DMS 273 (cell line): Measurements from ENCODE around the gene TRAF3IP3.

Experiments
- DNase-seq: peaks from one replicate; lab custom pipeline; 2025; ENCODE audit not compliant: unreplicated experiment; lab: John Stamatoyannopoulos, UW

Gene TRAF3IP3, protein sequence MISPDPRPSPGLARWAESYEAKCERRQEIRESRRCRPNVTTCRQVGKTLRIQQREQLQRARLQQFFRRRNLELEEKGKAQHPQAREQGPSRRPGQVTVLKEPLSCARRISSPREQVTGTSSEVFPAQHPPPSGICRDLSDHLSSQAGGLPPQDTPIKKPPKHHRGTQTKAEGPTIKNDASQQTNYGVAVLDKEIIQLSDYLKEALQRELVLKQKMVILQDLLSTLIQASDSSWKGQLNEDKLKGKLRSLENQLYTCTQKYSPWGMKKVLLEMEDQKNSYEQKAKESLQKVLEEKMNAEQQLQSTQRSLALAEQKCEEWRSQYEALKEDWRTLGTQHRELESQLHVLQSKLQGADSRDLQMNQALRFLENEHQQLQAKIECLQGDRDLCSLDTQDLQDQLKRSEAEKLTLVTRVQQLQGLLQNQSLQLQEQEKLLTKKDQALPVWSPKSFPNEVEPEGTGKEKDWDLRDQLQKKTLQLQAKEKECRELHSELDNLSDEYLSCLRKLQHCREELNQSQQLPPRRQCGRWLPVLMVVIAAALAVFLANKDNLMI

DNA sequence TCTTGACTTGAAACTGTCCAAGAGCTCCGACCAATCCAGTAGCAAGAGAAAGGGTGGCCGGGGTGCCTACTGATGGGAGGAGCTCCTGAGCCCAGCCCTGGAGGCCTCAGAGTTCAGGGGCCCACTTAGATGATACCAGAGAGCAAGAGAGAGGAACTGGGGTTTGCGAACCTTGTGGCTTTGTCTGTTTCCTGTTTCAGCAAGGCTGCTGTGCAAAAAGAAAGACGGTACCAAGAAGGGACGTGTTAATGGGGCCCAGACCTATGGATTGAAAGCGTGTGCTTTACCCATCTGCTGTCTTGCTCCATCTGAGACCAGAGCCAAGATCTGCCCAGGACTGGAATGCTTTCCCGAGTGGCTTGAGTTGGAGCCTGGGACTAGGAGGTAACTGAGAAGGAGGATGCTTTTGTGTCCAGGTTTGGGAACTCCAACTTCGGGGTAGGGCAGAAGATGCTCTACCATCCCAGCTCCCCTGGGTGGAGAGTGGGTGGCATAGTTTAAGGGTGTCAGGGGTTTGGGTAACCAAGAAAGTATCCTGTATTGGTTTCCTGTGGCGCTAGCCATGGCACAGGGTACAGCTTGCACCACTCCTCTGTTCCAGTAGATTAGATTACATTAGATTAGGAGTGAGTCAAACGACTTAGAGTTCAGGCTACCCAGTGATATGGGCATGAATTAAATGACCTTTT is at the start of gene TRAF3IP3:
Gene TRAF3IP3, plus strand, starts transcription at position 128 of the 689 bp plus-strand sequence. CDS start 3,987 bp downstream, outside the sequence.
- no peak for DNase-seq

DNA sequence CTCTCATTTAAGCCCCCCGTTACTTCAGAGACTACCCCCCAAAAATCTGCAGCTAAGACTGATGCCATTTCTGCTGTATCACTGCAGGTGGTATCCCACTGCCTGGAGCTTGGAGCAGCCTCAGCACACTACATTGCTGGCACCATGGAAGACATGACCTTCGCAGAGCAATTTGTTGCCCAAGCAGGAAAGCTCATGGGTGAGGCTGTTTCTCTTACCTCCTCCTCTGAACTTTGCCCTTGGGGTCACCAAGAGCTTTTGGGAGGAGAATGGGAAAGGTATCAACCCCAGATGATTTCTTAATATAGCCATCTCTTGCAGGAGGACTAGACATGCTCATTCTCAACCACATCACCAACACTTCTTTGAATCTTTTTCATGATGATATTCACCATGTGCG is 49.2 kb upstream of the TRAF3IP3 start:
- no peak for DNase-seq

- DNase-seq, result no peak
Measured at GRCh38 chr1:209707308-209707707, 48.5 kb upstream of the TRAF3IP3 start.

GRCh38 chr1:209708297-209708696 is 47.6 kb upstream of the TRAF3IP3 start:
- no peak for DNase-seq

DNA sequence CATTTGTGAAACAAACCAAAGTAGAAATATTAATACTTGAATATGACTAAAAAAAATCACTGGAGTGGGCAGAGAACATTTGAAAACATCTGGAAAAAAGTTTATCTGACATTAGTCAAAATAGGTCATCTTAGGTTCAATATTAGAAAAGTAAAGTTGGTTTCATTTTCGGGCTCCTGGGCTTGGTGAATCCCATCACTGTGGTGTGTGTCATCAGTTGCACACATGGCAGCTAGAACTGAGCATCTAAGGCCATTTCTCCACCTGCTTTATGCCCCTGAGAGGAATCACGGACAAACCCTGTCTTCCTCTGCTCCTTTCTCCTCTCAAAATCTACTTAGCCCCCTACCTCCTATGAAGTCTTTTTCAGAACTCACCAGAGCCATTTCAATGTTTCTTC is 45.8 kb upstream of the TRAF3IP3 start:
- no peak for DNase-seq

DNA sequence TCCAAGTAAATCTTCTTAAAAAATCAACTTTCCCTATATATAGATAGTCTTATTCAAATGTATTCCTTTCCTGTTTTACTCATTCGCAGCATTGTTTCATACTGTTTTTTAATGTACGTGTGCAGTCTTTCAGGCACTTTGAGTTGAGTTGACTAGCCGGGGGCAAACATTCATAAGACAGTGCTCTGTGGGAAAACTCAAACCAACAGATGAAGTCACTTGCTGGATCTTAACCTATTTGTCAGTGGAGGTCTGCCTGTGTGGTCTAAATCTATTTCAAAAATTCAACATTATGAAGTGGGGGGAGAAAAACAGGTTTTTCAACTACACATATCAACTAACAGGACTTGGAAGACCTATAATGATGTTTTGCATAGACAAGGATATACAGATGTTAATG is 45.0 kb upstream of the TRAF3IP3 start:
- no peak for DNase-seq

DNA sequence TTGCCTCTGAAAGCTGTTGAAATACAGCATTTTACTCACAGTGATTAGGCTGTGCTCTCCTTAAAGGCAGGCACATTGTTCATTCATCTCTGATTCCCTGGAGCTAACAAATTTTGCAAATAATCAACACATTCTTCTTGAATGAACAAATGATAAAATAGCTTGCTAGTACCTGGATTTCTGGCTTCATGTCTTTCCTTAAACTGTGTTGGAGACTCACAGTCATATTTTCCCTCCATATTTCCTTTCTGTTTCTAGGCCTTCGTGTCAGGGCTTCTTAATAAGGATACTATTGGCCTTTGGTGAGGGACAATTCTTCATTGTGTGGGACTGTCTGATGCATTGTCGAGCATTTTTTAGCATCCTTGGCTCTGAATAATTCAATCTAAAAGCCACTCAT is 41.5 kb upstream of the TRAF3IP3 start:
- no peak for DNase-seq

DNA sequence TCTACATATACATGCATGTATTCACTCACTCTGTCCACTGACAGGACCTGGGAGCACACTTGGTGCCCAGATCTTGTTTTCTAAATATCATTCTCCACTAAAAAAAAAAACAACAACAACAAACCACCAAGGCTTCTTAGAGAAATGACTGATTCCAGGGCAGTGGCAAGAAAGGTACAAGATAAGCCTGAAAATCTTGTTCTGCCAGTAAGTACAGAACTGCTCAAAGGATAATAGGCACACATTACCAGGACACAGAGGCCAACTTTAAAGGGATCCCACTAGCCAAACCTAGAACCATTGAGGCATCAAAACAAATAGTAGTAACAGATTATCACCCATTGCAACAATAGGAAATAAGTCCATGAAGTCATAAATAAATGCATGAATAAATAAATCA is 40.5 kb upstream of the TRAF3IP3 start:
- DNase-seq, result no peak

- DNase-seq, result no peak
Measured at GRCh38 chr1:209717818-209718217, 38.0 kb upstream of the TRAF3IP3 start.

DNA sequence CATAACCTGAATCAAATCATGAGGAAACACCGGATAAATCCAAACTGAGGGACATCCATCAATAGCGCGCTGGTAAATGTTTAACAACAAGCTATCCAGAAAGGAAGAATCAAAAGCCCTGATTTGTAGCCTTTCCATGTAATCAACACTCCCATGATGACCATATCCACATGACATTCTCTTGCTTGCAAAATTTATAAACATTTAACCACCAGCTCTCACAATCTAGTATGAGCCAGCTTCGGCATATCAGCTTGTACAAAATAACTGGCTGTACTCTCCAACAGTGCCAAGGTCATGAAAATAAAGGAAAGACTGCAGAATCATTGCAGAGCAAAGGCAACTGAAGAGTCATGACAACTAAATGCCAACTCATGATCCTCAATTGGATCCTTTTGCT is 35.5 kb upstream of the TRAF3IP3 start:
- DNase-seq, result no peak

DNA sequence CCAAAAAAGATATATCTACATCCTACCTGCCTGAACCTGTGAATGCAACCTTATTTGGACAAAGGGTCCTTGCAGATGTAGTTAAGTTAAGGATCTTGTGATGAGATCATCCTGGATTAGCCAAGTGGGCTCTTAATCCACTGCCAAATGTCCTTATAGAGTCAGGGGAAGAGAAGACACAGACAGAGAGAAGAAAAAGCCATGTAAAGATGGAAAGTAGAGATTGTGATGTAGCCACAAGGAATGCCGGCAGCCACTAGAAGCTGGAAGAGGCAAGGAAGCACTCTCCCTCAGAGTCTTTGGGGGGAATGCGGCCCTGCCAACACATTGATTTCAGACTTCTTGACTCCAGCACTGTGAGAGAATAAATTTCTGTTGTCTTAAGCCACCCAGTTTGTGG is 35.0 kb upstream of the TRAF3IP3 start:
- no peak for DNase-seq

DNA sequence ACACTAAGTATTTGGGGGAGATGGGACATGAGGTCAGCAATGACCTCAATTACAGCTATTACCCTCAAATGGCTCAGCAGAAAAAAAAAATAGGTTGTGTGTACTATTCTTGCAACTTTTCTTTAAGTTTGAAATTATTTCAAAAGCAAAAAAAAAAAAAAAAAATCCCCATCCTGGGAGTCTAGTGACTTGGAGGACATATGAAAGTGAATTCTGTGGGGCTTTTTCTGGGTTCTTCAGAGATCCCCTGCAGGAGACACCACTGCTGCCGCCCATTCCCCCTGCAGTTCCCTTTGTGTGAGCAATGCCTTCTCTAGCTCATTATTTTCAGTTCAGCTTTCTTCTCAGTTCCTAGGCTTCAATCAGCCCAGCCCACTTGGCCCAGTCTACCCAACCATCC is 34.5 kb upstream of the TRAF3IP3 start:
- no peak for DNase-seq

DNA sequence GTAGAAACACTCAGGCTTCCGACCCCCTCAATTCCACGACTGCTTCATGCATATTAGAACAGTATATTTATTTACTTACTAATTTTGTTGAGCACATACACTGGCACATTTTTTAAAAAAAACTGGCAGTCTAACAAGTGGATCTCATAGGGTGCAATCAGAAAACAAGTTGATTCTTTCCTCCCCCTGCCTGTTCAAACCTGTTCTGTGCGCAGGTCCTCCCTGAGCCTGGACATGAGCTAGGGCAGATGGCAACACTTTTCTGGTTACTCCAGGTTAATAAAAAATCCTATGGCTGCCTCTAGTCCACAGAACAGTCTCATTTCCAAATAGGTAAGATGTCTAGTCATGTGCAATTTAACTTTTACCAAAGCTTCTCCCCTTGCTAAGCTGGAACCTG is 32.6 kb upstream of the TRAF3IP3 start:
- DNase-seq, result no peak

DNA sequence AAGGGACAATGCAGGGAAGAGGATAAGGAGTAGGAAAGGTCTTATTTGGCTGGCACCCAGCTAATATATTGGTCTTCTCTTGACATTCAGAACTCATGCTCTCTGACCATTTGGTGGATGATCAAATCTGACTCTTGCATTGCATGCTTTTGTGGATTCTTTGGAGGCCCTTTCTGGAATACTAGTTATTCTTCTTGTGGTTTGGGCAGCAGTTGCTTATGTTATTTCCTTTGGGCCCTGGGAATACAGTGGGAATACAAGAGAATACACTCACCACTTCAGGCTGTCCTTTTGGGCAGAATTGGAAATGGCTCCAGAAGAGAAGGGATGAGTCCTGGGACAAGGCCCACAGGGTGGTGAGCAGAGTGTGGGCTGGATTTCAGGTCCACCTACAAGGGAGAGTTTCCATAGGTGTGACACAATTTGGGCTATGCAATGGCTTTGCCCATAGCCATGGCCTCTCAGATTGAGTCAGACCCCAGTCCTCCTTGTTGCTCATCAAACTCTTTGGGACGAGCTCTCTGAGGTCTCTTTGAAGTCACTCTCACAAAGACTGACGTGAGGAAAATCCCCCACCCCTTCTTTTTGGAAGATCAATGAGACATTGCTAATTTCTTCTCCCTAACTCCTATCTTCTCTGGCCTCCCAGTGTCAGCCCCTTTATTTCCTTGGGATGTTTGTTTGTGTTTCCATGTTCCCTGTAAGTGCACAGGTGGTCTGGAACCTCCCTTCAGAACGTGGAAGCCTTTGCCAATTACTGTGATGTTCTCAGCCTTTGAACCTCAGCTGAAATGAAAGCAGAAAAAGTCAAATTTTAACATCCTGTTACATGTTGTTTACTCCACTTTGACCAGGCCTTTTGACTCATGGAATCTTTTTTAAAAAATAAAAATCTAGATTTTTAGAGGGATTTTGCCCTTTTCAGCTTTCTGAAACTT is 31.8 kb upstream of the TRAF3IP3 start:
- no peak for DNase-seq

DNA sequence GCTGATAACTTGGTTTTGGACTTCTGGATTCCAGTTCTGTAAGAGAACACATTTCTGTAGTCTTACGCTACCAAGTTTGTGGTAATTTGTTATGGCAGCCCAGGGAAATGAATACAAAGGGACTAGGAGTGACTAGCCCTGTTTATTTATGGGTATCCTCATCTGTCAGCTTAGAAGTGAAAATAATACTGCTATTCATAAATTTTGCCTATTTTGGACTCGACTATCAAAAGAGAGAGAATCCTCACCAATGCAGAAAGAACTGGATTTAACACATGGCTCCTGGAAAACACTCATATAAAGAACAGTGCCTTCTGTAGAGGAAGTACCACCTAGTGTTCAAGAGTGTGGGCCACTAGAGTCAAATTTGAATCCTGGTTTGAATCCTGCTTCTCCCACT is 28.6 kb upstream of the TRAF3IP3 start:
- DNase-seq, result no peak

DNA sequence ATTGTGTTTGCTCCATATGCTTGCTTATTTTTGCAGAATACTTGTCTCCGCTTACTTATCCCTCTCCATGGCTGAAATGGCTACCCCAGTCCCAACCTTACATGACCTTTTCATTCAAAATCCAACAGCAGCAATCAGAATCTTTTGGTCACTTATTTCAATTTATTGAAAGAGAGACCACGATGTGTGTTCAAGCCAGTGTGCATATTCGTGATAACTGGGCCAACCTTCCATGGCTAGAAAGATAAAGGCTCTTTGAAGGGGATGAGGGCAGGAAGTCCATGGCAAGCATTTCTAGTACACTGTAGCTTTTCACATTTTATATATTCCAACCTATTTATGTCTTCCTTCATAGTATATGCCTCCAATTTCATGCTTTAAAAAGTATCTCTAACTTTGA is 28.1 kb upstream of the TRAF3IP3 start:
- no peak for DNase-seq

- no peak for DNase-seq
Measured at GRCh38 chr1:209728466-209728865, 27.4 kb upstream of the TRAF3IP3 start.

GRCh38 chr1:209729436-209729835 is 26.4 kb upstream of the TRAF3IP3 start:
- no peak for DNase-seq

DNA sequence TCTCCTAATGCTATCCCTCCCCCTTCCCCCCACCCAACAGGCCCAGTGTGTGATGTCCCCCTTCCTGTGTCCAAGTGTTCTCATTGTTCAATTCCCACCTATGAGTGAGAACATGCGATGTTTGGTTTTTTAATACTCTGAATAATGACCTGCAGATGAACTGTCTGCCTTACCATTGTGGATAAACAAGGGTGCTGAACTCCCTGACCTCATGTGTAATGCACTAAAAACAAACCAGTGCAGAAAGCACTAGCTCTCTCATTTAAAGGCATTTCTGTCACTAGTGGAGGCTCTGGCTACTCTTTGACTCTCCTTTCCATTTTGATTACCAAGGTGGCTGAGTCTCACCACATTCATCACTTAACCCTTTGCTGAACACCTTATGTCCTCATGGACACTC is 23.1 kb upstream of the TRAF3IP3 start:
- DNase-seq, result no peak

DNA sequence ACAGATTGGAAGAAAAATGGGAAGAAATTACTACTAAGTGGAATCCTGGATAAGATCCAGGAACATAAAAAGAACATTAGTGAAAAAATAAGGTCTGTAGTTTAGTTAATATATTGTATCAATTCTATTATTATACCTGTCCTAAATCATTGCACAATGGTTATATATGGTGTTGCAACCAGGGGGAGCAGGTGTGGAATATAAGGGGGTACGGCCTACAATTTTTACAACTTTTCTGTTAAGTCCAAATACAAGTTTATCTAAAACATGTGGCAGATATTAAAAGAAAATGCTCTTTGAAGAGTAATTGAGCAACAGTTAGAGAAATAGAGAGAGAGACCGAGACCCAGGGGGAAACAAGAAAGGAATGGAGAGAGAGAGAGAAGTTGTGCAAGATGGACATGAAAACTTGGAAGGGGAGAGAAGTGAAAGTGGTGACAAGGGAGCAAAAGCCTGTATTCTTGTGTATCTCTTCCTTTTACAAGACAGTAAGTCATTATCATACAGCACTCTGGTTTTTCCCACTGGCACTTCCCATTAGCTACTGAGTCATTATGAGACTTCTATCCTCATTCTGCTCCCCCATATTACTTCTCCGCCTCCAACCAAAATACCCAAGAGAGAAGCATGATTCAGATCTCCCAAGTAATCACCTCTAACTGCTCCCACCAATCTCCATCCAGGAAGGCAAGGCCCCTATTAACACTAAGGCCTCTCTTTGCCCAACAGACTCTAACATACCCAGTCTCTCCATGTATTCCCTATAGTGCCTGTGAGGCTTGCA is 22.3 kb upstream of the TRAF3IP3 start:
- no peak for DNase-seq
